HEK293 (cell line): ENCODE measurements around the gene CARM1.

Source experiments
- CTCF ChIA-PET: fragments of 350-600 bp; formaldehyde crosslinking; extraction: SDS; loops from one replicate; lab custom pipeline; 2021; ENCODE audit warnings: antibody characterized with exemption; lab: Yijun Ruan, JAX
- POLR2A ChIA-PET: fragments of 300-600 bp; formaldehyde crosslinking; extraction: SDS; loops from one replicate; lab custom pipeline; 2020; ENCODE audit warnings: antibody characterized with exemption, inconsistent platforms; lab: Yijun Ruan, JAX
- H3K27ac ChIP-seq: fragments of 200-500 bp; sonication (Bioruptor generic); 2 replicates; pipeline ENCODE4 v1.5.1; 2014; ENCODE audit warnings: low read depth, low read length, control low read depth, inconsistent platforms; ENCODE audit errors: extremely low read depth
- H3K36me3 ChIP-seq, 2 experiments: fragments of 200-500 bp in 1 of 2; sonication (Bioruptor generic) in 1 of 2; 1 replicate in 1 of 2; 2 replicates in 1 of 2; pipeline ENCODE4 v1.5.1; 2014 to 2017; ENCODE audit warnings: inconsistent platforms in 2 of 2, low read length in 2 of 2; ENCODE audit not compliant: control insufficient read depth in 2 of 2, insufficient read depth in 1 of 2
- H3K4me1 ChIP-seq: fragments of 200-500 bp; sonication (Bioruptor generic); 2 replicates; pipeline ENCODE4 v1.5.1; 2014; ENCODE audit warnings: mild to moderate bottlenecking, low read length, inconsistent platforms; ENCODE audit not compliant: control insufficient read depth, insufficient read depth
- H3K4me3 ChIP-seq: 2 replicates; pipeline ENCODE4 v1.5.1; 2011; ENCODE audit warnings: low read depth, mild to moderate bottlenecking, control low read depth, low read length, moderate library complexity
- H3K9me3 ChIP-seq: fragments of 200-500 bp; sonication (Bioruptor generic); 2 replicates; pipeline ENCODE4 v1.5.1; 2014; ENCODE audit warnings: low read depth, low read length, inconsistent platforms; ENCODE audit not compliant: control insufficient read depth, insufficient read depth
- KLF1 ChIP-seq: fragments of 450-650 bp; formaldehyde crosslinking; IDR thresholded peaks from 2 replicates; pipeline ENCODE4 v1.5.1; 2016; ENCODE audit warnings: missing biosample characterization, missing genetic modification characterization
- KLF16 ChIP-seq: fragments of 450-650 bp; formaldehyde crosslinking; IDR thresholded peaks from 2 replicates; pipeline ENCODE4 v1.5.1; 2017; ENCODE audit warnings: missing biosample characterization, missing genetic modification characterization
- REST ChIP-seq: fragments of 450-650 bp; formaldehyde crosslinking; IDR thresholded peaks from 2 replicates; pipeline ENCODE4 v1.5.1; 2016; ENCODE audit warnings: missing biosample characterization, missing genetic modification characterization
- SALL2 ChIP-seq: fragments of 450-650 bp; formaldehyde crosslinking; IDR thresholded peaks from 2 replicates; pipeline ENCODE4 v1.5.0; 2017; ENCODE audit warnings: missing biosample characterization, mild to moderate bottlenecking, missing genetic modification characterization, borderline replicate concordance
- SCRT2 ChIP-seq: fragments of 450-650 bp; formaldehyde crosslinking; IDR thresholded peaks from 2 replicates; pipeline ENCODE4 v1.5.1; 2016; ENCODE audit warnings: missing biosample characterization, missing genetic modification characterization
- YY1 ChIP-seq: fragments of 450-650 bp; formaldehyde crosslinking; IDR thresholded peaks from 2 replicates; pipeline ENCODE4 v1.5.1; 2018; ENCODE audit warnings: missing biosample characterization, missing genetic modification characterization
- ZBTB17 ChIP-seq: fragments of 450-650 bp; formaldehyde crosslinking; IDR thresholded peaks from 2 replicates; pipeline ENCODE4 v1.5.1; 2016; ENCODE audit warnings: missing biosample characterization, missing genetic modification characterization
- ZNF10 ChIP-seq: fragments of 450-650 bp; formaldehyde crosslinking; IDR thresholded peaks from 2 replicates; pipeline ENCODE4 v1.5.1; 2017; ENCODE audit warnings: missing biosample characterization, missing genetic modification characterization
- ZNF223 ChIP-seq: fragments of 450-650 bp; formaldehyde crosslinking; IDR thresholded peaks from 2 replicates; pipeline ENCODE4 v1.5.1; 2016; ENCODE audit warnings: missing biosample characterization, missing genetic modification characterization
- ZNF248 ChIP-seq: fragments of 450-650 bp; formaldehyde crosslinking; IDR thresholded peaks from 2 replicates; pipeline ENCODE4 v1.5.1; 2017; ENCODE audit warnings: missing biosample characterization, missing genetic modification characterization
- ZNF366 ChIP-seq: fragments of 450-650 bp; formaldehyde crosslinking; conservative IDR thresholded peaks from 2 replicates; pipeline ENCODE4 v1.5.1; 2016; ENCODE audit warnings: missing biosample characterization, missing genetic modification characterization
- ZNF37A ChIP-seq: fragments of 450-650 bp; IDR thresholded peaks from 2 replicates; pipeline ENCODE4 v1.5.1; 2018; ENCODE audit warnings: missing biosample characterization, missing genetic modification characterization
- ZNF398 ChIP-seq: fragments of 450-650 bp; formaldehyde crosslinking; IDR thresholded peaks from 2 replicates; pipeline ENCODE4 v1.5.1; 2017; ENCODE audit warnings: missing biosample characterization, missing genetic modification characterization
- ZNF600 ChIP-seq: fragments of 450-650 bp; formaldehyde crosslinking; IDR thresholded peaks from 2 replicates; pipeline ENCODE4 v1.5.1; 2016; ENCODE audit warnings: missing biosample characterization, missing genetic modification characterization
- ZSCAN18 ChIP-seq: fragments of 450-650 bp; formaldehyde crosslinking; IDR thresholded peaks from 2 replicates; pipeline ENCODE4 v1.5.1; 2016; ENCODE audit warnings: missing biosample characterization, missing genetic modification characterization
- TF ChIP-seq, protein P1 (sequence below): fragments of 450-650 bp; formaldehyde crosslinking; IDR thresholded peaks from 2 replicates; pipeline ENCODE4 v1.5.1; 2017; ENCODE audit warnings: missing biosample characterization, mild to moderate bottlenecking, missing genetic modification characterization, moderate library complexity

The CARM1 gene

GRCh38 chr19:10921910-10922637 is 50.7 kb downstream of the CARM1 start (continued):
- TF ChIP-seq ZSCAN18 (tag by site-specific recombination) (no peak), KLF1 (tag by site-specific recombination) (no peak)

- ChIA-PET CTCF (interaction anchor here (0.6 kb wide), 1 partner anchor 12 kb away, joined by 3 read pairs; no protein-coding TSS in a partner anchor), POLR2A (no interaction called here)
- TF ChIP-seq ZNF248 (tag by site-specific recombination) (no peak), ZNF223 (tag by site-specific recombination) (no peak), ZBTB17 (no peak), ZNF366 (tag by site-specific recombination) (no peak), ZNF37A (tag by site-specific recombination) (no peak), ZNF10 (tag by site-specific recombination) (no peak), SCRT2 (tag by site-specific recombination) (no peak), ZNF398 (tag by site-specific recombination) (no peak), KLF16 (tag by site-specific recombination) (no peak), SALL2 (tag by site-specific recombination) (no peak), ZNF600 (tag by site-specific recombination) (peak; percentile 87), REST (tag by site-specific recombination) (peak; percentile 70; the same call in 1 of the 2 replicates), YY1 (tag by site-specific recombination) (no peak)
- TF ChIP-seq, protein P1, sequence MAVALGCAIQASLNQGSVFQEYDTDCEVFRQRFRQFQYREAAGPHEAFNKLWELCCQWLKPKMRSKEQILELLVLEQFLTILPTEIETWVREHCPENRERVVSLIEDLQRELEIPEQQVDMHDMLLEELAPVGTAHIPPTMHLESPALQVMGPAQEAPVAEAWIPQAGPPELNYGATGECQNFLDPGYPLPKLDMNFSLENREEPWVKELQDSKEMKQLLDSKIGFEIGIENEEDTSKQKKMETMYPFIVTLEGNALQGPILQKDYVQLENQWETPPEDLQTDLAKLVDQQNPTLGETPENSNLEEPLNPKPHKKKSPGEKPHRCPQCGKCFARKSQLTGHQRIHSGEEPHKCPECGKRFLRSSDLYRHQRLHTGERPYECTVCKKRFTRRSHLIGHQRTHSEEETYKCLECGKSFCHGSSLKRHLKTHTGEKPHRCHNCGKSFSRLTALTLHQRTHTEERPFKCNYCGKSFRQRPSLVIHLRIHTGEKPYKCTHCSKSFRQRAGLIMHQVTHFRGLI (tag by site-specific recombination) = no peak
- no peak overlapping the region for H3K27ac ChIP-seq
- H3K36me3 ChIP-seq = peaks cover 0 to 82% of the 10 kb centered on the region in 2 experiments; a peak in 2 of 3 replicates
- no peaks in the 10 kb centered on the region for H3K9me3 ChIP-seq
- peaks cover 3% of the 10 kb centered on the region; the same call in 1 of the 2 replicates for H3K4me1 ChIP-seq
- H3K4me3 ChIP-seq = no peak overlapping the region
These were observed 51.3 kb downstream of the CARM1 start for GRCh38 chr19:10922638-10923014.
